B cell (primary cell): ENCODE data around the gene SPINDOC.

ENCODE experiments used
- CTCF ChIP-seq: fragments of 200-600 bp; IDR thresholded peaks from one replicate; pipeline ENCODE4 v1.8.0; 2022; ENCODE audit warnings: antibody characterized with exemption, mild to moderate bottlenecking
- EZH2 ChIP-seq: IDR thresholded peaks from 2 replicates; pipeline ENCODE4 v1.6.1; 2012; ENCODE audit warnings: borderline replicate concordance, low read depth, mild to moderate bottlenecking, moderate library complexity, low read length; ENCODE audit not compliant: insufficient read depth, poor library complexity, severe bottlenecking

GRCh38 chr11:63805844-63806415 is 7.3 kb upstream of the SPINDOC start:
- TF ChIP-seq CTCF (no peak), EZH2 (no peak)
